GM10248 (cell line): Measurements from ENCODE around the gene CRTC1.
A peak's percentile ranks its signal among the peaks of the same experiment; 100 is the strongest.

Source experiments
- CTCF ChIA-PET: fragments of 300-600 bp; sonication (Branson Sonifier 250); formaldehyde crosslinking; extraction: SDS; loops from one replicate; lab custom pipeline; 2021; ENCODE audit warnings: antibody characterized with exemption; lab: Yijun Ruan, JAX
- POLR2A ChIA-PET: fragments of 350-650 bp; sonication (Branson Sonifier 250); formaldehyde crosslinking; extraction: SDS; loops from one replicate; lab custom pipeline; 2020; ENCODE audit warnings: antibody characterized with exemption; lab: Yijun Ruan, JAX
- DNase-seq: peaks from one replicate; pipeline ENCODE4 v3.0.0; 2012; ENCODE audit errors: extremely low spot score
- CTCF ChIP-seq: IDR thresholded peaks from 2 replicates; pipeline ENCODE4 v1.5.1; 2012; ENCODE audit warnings: mild to moderate bottlenecking, low read depth; ENCODE audit errors: extremely low read depth, missing control alignments, control extremely low read depth

Gene CRTC1

GRCh38 chr19:18647371-18647767 is 36.1 kb upstream of the CRTC1 start:
- CTCF ChIA-PET = no interaction called here
- TF ChIP-seq CTCF = no peak
- no peak for DNase-seq
- POLR2A ChIA-PET = no interaction called here

GRCh38 chr19:18647807-18648206 is 35.7 kb upstream of the CRTC1 start:
- ChIA-PET POLR2A (no interaction called here), CTCF (interaction anchor here (1.6 to 1.7 kb wide), 2 partner anchors 8 to 59 kb away, joined by 4 to 7 read pairs; partner anchors contain the start of gene REX1BD)
- no peak for TF ChIP-seq CTCF
- DNase-seq = no peak

- CTCF ChIA-PET = interaction anchor here (1.6 to 1.7 kb wide), 2 partner anchors 9 to 60 kb away, joined by 4 to 7 read pairs; partner anchors contain the start of gene REX1BD
- no peak for TF ChIP-seq CTCF
- POLR2A ChIA-PET = no interaction called here
- no peak for DNase-seq
Observed at GRCh38 chr19:18648973-18649315, 34.5 kb upstream of the CRTC1 start.

- no peak for TF ChIP-seq CTCF
- CTCF ChIA-PET = interaction anchor here (1.6 to 1.7 kb wide), 2 partner anchors 10 to 60 kb away, joined by 4 to 7 read pairs; partner anchors contain the start of gene REX1BD
- POLR2A ChIA-PET = no interaction called here
- peak; percentile 53 for DNase-seq
Observed at GRCh38 chr19:18649371-18650020, 34.0 kb upstream of the CRTC1 start.

- POLR2A ChIA-PET = no interaction called here
- TF ChIP-seq CTCF = no peak
- CTCF ChIA-PET = no interaction called here
- no peak for DNase-seq
Observed at GRCh38 chr19:18650021-18650390, 33.5 kb upstream of the CRTC1 start.

GRCh38 chr19:18650468-18651041 is 32.9 kb upstream of the CRTC1 start:
- ChIA-PET CTCF (no interaction called here), POLR2A (no interaction called here)
- DNase-seq = no peak
- TF ChIP-seq CTCF = no peak
